Stomach (tissue), 9 donors: ENCODE results near the gene CREB5. TPM values are rescaled to one million over a fixed set of nuclear protein-coding genes. Genes with fewer than 3 reads are reported as not detected.
A peak's percentile ranks its signal among the peaks of the same experiment; 100 is the strongest.

ENCODE experiments used
- DNase-seq, 2 donors: peaks; one replicate each; pipeline versions ENCODE4 v3.0.0 to v3.0.0-alpha.2; 2013 to 2019
- H3K27ac ChIP-seq, 5 donors: fragments of 200-600 bp in 4 of 5; sonication (generic) in 4 of 5; one replicate each; pipeline ENCODE4 v1.5.1; 2013 to 2019; ENCODE audit warnings: mild to moderate bottlenecking in 1 of 5, moderate library complexity in 1 of 5
- H3K27me3 ChIP-seq, 3 donors: fragments of 200-600 bp; sonication (generic); one replicate each; pipeline ENCODE4 v1.5.1; 2017 to 2019; ENCODE audit warnings: mixed run types in 1 of 3
- H3K36me3 ChIP-seq, 4 donors: fragments of 200-600 bp; sonication (generic); 1 replicate in 3 of 4; 2 replicates in 1 of 4; pipeline ENCODE4 v1.5.1; 2016 to 2019
- H3K4me1 ChIP-seq, 4 donors: fragments of 200-600 bp; sonication (generic); one replicate each; pipeline ENCODE4 v1.5.1; 2016 to 2019
- H3K4me3 ChIP-seq, 4 donors: fragments of 200-600 bp; sonication (generic) in 3 of 4; one replicate each; pipeline ENCODE4 v1.5.1; 2016 to 2019; ENCODE audit warnings: mild to moderate bottlenecking in 1 of 4
- H3K9me3 ChIP-seq, 4 donors: fragments of 200-600 bp; sonication (generic); one replicate each; pipeline ENCODE4 v1.5.1; 2016 to 2019
- EP300 ChIP-seq: sonication (generic); formaldehyde crosslinking; IDR thresholded peaks from one replicate; pipeline ENCODE4 v1.6.1; 2017; ENCODE audit warnings: antibody characterized with exemption
- POLR2A ChIP-seq, 4 donors: fragments of 450-650 bp; IDR thresholded peaks; one replicate each; pipeline ENCODE4 v1.6.1; 2016; ENCODE audit warnings: antibody characterized with exemption in 4 of 4, control low read depth in 2 of 4, mild to moderate bottlenecking in 1 of 4, moderate library complexity in 1 of 4
- POLR2AphosphoS5 ChIP-seq, 3 donors: sonication (generic); formaldehyde crosslinking; IDR thresholded peaks; one replicate each; pipeline ENCODE4 v1.6.1; 2016; ENCODE audit warnings: antibody characterized with exemption in 3 of 3
- WGBS, 5 donors: extraction: QIAGEN DNeasy Blood & Tissue Kit in 3 of 5; methylation state at CpG; one replicate each; pipeline versions ENCODE4 v1.1.5 to v1.1.7; 2013 to 2018; 5-methylcytosine and 5-hydroxymethylcytosine counted together
- intact Hi-C: fragments of 100-400 bp; cut with DNase I; formaldehyde crosslinking; loops from one replicate; pipeline ENCODE4 v1.15.1; 2023; ENCODE audit warnings: low total_unique reads
- polyA plus RNA-seq, 3 donors: library from polyadenylated mRNA; stranded (reverse); fragments of 200-250 nt; gene quantifications; one replicate each; pipeline ENCODE4 v1.2.3, GENCODE V29; 2013
- total RNA-seq, 5 donors: library from RNA; depleted of rRNA; stranded (reverse); fragments of >200 nt; gene quantifications; one replicate each; pipeline versions ENCODE4 v1.1.0 to v1.2.3, GENCODE V29; 2014 to 2016
- TF ChIP-seq, protein P1 (sequence below), 7 experiments: fragments of 450-650 bp in 4 of 7; fragments of 200-600 bp in 3 of 7; sonication (generic) in 3 of 7; IDR thresholded peaks; one replicate each; pipeline ENCODE4 v1.5.1; 2016 to 2019; ENCODE audit warnings: antibody characterized with exemption in 7 of 7, control low read depth in 2 of 7, mild to moderate bottlenecking in 1 of 7
- donor health status: healthy with polysubstance abuse.
- donor health status: Bipolar disorder and iron deficiency.
- donor health status: healthy.

The CREB5 gene
- total and polyA plus RNA-seq, 8 donors: 0.68 to 30.3 (median 1.5) TPM; not detected in 1

DNA sequence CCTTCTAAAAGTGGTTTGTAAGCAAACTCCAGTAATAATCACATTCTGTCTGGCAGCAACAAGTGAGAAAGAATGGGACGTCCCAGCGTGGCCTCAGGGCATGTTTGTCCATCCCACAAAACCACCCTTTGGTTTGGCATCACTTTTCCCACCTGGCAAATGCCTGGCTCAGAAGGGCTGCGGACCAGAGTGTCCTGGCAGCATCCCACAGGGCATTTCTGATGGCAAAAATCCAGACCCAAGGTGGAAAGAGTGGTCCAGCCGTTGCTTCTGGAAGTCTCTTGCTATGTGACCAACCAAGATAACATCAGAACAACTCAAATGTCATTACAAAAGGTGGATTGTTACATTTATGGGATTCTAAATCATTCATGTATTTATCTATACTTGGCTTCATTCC lies 174.4 kb downstream of the CREB5 start:
- DNase-seq: no peak
- Histone ChIP-seq H3K4me1 (no peaks in the 10 kb centered on the region), H3K27ac (no peak overlapping the region), H3K4me3 (no peak overlapping the region), H3K27me3 (no peaks in the 10 kb centered on the region), H3K36me3 (no peaks in the 10 kb centered on the region), H3K9me3 (no peaks in the 10 kb centered on the region)
- WGBS, 5 donors: 35 to 62% (median 51%) methylated on average over 4 of the region's 4 CpGs
- no peak for TF ChIP-seq POLR2AphosphoS5 (IDR thresholded peaks at IDR 0.05)
- TF ChIP-seq EP300: no peak
- no peak for TF ChIP-seq POLR2A (IDR thresholded peaks at IDR 0.05)
- intact Hi-C loops: no loop called here

DNA sequence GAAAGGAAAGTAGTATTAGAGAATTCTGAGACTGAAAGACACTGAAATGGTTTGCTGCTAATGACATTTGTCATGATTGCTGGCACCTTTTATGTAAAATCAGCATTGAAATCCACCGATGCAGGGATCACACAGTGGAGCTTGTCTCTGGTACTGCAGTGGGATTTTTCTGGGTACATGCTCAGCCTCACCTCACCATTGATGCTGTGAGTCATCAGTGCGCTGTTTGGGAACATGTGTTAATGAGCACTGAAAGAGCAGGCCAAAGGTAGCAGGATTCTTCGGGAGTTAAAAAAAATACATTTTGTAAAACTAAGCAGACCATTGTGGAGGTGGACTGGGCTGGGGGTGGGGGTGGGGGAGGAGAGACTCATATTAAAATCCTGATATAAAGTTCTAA lies 174.9 kb downstream of the CREB5 start:
- no peaks in the 10 kb centered on the region for H3K27me3 ChIP-seq
- intact Hi-C loops: no loop called here

DNA sequence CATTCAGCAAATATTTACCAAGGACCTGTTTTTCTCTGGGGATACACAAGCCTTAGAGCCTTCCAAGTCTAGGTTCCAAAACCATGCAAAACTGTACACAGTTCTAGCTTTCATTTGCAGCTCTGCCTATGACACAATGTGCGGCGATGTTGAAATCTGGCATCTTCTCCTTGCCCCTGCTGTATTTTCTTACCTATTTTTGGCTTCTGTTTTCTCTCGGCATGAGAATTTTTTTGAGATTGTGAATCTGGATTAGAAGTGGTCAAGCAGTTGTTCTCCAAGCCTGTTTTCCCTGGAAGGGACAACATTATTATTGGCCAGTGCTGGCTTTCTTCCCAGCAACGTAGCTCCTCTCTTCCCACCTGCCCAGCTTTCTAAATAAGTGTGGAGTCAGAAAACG lies 176.3 kb downstream of the CREB5 start:
- DNase-seq: no peak
- Histone ChIP-seq H3K4me3 (no peak overlapping the region), H3K9me3 (no peaks in the 10 kb centered on the region), H3K36me3 (no peaks in the 10 kb centered on the region), H3K27ac (no peak overlapping the region), H3K4me1 (no peaks in the 10 kb centered on the region), H3K27me3 (no peaks in the 10 kb centered on the region)
- intact Hi-C loops: no loop called here
- TF ChIP-seq POLR2AphosphoS5 (IDR thresholded peaks at IDR 0.05): no peak
- TF ChIP-seq EP300: no peak
- TF ChIP-seq, protein P1, sequence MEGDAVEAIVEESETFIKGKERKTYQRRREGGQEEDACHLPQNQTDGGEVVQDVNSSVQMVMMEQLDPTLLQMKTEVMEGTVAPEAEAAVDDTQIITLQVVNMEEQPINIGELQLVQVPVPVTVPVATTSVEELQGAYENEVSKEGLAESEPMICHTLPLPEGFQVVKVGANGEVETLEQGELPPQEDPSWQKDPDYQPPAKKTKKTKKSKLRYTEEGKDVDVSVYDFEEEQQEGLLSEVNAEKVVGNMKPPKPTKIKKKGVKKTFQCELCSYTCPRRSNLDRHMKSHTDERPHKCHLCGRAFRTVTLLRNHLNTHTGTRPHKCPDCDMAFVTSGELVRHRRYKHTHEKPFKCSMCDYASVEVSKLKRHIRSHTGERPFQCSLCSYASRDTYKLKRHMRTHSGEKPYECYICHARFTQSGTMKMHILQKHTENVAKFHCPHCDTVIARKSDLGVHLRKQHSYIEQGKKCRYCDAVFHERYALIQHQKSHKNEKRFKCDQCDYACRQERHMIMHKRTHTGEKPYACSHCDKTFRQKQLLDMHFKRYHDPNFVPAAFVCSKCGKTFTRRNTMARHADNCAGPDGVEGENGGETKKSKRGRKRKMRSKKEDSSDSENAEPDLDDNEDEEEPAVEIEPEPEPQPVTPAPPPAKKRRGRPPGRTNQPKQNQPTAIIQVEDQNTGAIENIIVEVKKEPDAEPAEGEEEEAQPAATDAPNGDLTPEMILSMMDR (IDR thresholded peaks at IDR 0.05): no peak
- TF ChIP-seq POLR2A (IDR thresholded peaks at IDR 0.05): no peak
- 69 to 79% (median 73%) methylated on average over 5 of the region's 5 CpGs for WGBS, 5 donors

More for the DNA sequence above, 174.9 kb downstream of the CREB5 start:
- Histone ChIP-seq H3K27ac (no peak overlapping the region), H3K4me1 (no peaks in the 10 kb centered on the region), H3K4me3 (no peak overlapping the region), H3K36me3 (no peaks in the 10 kb centered on the region), H3K9me3 (no peaks in the 10 kb centered on the region)
- peak in 1 of 2 donors; percentile 19 for DNase-seq
- no peak for TF ChIP-seq POLR2AphosphoS5 (IDR thresholded peaks at IDR 0.05)
- TF ChIP-seq EP300: no peak
- TF ChIP-seq, protein P1 (IDR thresholded peaks at IDR 0.05): no peak
- no peak for TF ChIP-seq POLR2A (IDR thresholded peaks at IDR 0.05)
- WGBS, 5 donors: 52 to 73% (median 57%) methylated on average over 3 of the region's 3 CpGs

DNA sequence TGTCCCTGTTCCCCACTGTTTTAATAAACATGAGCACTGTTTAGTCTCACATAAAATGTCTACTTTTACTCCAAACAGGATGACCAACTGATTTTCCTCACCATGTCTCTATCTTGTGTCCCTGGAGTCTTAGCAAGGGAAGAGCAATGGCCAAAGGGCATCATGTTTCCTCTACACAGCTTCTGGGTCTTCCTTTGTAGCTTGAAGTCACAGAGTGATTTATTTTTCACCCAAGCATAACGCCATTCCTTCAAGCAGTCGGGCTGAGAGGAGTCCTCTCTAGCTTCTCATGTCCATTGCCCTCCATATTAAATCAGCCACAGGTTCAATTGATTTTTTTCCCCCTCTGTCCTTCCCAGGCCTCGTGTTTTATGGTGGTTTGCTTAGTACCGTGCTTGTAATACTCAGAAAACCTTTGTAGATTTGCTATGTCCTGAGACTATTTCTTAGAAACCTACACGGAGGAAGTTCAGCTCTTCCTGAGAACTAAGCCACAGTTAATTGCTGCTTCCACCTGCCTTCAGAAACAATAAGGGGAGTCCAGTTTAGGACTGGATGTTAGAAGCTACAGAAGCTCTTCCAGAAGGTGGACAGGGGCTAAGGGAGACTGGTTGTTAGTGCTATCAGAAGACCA lies 178.8 kb downstream of the CREB5 start:
- H3K4me3 ChIP-seq: no peak overlapping the region
- WGBS, 5 donors: 64 to 81% (median 78%) methylated on average over 5 of the region's 5 CpGs
- H3K27ac ChIP-seq: no peak overlapping the region
- DNase-seq: no peak
- TF ChIP-seq POLR2AphosphoS5 (IDR thresholded peaks at IDR 0.05) (no peak), EP300 (no peak), POLR2A (IDR thresholded peaks at IDR 0.05) (no peak)
- TF ChIP-seq, protein P1 (IDR thresholded peaks at IDR 0.05): no peak
- no peaks in the 10 kb centered on the region for H3K9me3 ChIP-seq
- intact Hi-C loops: no loop called here
- H3K4me1 ChIP-seq: no peaks in the 10 kb centered on the region
- no peaks in the 10 kb centered on the region for H3K27me3 ChIP-seq
- H3K36me3 ChIP-seq: no peaks in the 10 kb centered on the region

DNA sequence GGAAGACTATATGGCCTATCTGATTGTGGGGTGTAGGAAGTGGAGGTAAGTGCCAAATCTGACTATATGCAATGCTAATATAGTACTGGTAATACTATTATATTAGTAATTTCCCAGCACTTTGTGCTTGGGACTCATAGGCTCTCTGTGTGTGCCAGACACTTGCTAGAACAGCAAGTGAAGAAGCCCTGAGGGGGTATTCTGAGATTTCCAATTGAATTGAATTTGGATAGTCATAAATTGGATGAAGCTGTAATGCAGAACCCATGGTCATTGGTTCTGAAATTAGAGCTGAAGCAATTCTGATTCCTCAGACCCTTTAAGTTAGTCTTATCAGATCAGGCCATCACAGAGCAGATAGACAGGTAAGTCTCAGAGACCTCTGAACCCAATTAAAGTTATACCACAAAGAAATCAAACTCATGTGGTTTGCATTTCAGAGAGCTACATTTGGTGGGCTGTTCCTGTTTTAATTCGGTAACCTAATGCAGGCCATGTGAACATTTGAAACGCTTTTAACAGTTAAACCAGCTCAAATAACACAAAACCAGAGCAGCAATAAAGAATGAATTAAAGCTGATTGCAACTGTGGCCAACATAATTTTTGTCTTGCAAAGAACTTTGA lies 179.5 kb downstream of the CREB5 start:
- Histone ChIP-seq H3K9me3 (no peaks in the 10 kb centered on the region), H3K36me3 (no peaks in the 10 kb centered on the region), H3K4me3 (no peak overlapping the region), H3K27me3 (no peaks in the 10 kb centered on the region), H3K4me1 (no peaks in the 10 kb centered on the region), H3K27ac (no peak overlapping the region)
- intact Hi-C loops: no loop called here
- TF ChIP-seq POLR2AphosphoS5 (IDR thresholded peaks at IDR 0.05): no peak
- no peak for TF ChIP-seq EP300
- TF ChIP-seq, protein P1 (IDR thresholded peaks at IDR 0.05): no peak
- TF ChIP-seq POLR2A (IDR thresholded peaks at IDR 0.05): no peak
- 77 to 94% (median 84%) methylated on average over 2 of the region's 2 CpGs for WGBS, 5 donors
- DNase-seq: no peak
